Measurements from ENCODE around the gene IL5.
"Not testable (repeated sequence)": the region's sequence is repeated elsewhere in the genome, so short reads cannot be mapped to it uniquely, and the experiment has no call there.

Gene IL5

DNA sequence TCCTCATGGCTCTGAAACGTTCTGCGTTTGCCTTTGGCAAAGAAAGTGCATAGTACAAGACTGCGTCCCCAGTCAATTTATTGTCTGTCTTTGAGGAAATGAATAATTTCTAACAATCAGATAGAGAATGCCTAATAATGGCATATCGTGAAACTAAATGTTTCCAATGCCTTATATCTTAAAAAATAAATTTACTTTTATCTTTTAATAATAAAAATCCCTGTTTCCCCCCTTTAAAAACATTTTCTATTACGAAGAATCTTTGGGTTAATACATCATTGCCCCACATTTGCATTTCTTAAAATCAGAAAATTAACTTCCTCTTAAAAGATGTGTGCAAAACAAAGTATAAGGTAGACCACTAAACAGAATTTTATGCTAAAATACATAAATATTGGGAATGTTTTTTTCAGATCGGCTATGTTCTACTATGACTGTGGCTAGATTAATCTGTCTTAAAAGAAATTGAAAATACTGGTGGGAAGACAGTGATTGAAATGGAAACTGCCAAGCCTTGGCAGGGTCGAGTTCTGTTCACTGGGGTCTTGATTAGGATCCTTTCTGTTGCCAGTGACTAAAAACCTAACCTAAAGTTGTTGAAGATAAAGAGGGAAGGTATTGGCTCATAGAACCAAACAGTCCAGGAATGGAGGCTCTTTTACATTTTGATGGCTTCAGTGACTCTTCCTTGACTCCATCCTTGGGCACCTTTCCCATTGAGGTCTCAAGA is at the start of gene IL5:
IL5 (minus strand) TSS at position 51 of the 730 bp plus-strand sequence; CDS start at position 7, 44 bp downstream.
- H3K27ac ChIP-seq: no peak within 1 kb of the TSS
- no peaks in the 10 kb centered on the region for H3K27me3 ChIP-seq
- no peaks in the 10 kb centered on the region for H3K4me1 ChIP-seq (ENCODE audit: control insufficient read depth in 1 of 2, insufficient read depth in 1 of 2, low read depth in 1 of 2, low read length in 1 of 2)
- H3K36me3 ChIP-seq: no peaks in the 10 kb centered on the region
- H3K9me3 ChIP-seq: no peaks in the 10 kb centered on the region
- H3K4me3 ChIP-seq (ENCODE audit: low read depth in 1 of 2, low read length in 1 of 2): no peak within 1 kb of the TSS
- TF ChIP-seq, protein P1, sequence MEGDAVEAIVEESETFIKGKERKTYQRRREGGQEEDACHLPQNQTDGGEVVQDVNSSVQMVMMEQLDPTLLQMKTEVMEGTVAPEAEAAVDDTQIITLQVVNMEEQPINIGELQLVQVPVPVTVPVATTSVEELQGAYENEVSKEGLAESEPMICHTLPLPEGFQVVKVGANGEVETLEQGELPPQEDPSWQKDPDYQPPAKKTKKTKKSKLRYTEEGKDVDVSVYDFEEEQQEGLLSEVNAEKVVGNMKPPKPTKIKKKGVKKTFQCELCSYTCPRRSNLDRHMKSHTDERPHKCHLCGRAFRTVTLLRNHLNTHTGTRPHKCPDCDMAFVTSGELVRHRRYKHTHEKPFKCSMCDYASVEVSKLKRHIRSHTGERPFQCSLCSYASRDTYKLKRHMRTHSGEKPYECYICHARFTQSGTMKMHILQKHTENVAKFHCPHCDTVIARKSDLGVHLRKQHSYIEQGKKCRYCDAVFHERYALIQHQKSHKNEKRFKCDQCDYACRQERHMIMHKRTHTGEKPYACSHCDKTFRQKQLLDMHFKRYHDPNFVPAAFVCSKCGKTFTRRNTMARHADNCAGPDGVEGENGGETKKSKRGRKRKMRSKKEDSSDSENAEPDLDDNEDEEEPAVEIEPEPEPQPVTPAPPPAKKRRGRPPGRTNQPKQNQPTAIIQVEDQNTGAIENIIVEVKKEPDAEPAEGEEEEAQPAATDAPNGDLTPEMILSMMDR (IDR thresholded peaks at IDR 0.05): no peak

DNA sequence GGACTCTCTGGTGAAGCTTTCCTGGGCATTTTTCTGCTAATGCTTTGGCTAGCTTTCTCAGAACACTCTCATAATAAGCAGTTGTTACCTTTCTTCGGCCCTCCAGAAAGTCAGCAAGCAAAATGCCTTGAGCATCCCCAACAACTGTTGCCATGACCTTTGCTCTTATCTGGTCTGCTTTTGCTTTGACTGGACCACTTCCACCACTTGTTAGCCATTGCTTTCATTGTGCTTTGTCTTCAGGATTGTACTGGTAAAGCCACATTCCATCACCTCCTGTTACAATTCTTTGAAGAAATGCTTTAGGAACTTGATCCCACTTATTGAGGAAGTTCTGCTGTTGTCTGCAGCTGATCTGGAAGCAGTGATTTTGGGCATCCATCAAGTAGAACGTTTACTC is 49.2 kb upstream of the IL5 start:
- Histone ChIP-seq H3K27me3 (no peaks in the 10 kb centered on the region), H3K27ac (no peak overlapping the region), H3K36me3 (peaks cover 24% of the 10 kb centered on the region), H3K9me3 (no peaks in the 10 kb centered on the region), H3K4me3 (ENCODE audit: low read depth in 1 of 2, low read length in 1 of 2) (no peak overlapping the region), H3K4me1 (ENCODE audit: control insufficient read depth in 1 of 2, insufficient read depth in 1 of 2, low read depth in 1 of 2, low read length in 1 of 2) (no peaks in the 10 kb centered on the region)
- TF ChIP-seq, protein P1 (IDR thresholded peaks at IDR 0.05): no peak

DNA sequence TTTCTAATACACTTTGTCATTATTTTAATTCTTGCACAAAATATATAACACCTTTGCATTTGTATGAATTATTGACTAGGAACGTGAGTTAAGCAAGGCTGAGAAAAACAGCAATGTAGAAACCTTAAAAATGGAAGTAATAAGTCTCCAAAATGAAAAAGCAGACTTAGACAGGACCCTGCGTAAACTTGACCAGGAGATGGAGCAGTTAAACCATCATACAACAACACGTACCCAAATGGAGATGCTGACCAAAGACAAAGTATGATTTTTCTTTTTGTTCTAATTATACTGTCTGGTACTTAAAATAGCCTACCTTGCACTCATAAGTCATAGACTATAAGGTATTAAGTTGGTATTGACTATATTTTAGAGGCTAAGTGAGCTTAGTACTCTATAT is 47.8 kb upstream of the IL5 start:
- no peaks in the 10 kb centered on the region for H3K4me1 ChIP-seq (ENCODE audit: control insufficient read depth in 1 of 2, insufficient read depth in 1 of 2, low read depth in 1 of 2, low read length in 1 of 2)
- no peak overlapping the region for H3K4me3 ChIP-seq (ENCODE audit: low read depth in 1 of 2, low read length in 1 of 2)
- H3K9me3 ChIP-seq: no peaks in the 10 kb centered on the region
- TF ChIP-seq, protein P1 (IDR thresholded peaks at IDR 0.05): no peak
- peaks cover 13% of the 10 kb centered on the region for H3K36me3 ChIP-seq
- H3K27me3 ChIP-seq: no peaks in the 10 kb centered on the region
- H3K27ac ChIP-seq: no peak overlapping the region

DNA sequence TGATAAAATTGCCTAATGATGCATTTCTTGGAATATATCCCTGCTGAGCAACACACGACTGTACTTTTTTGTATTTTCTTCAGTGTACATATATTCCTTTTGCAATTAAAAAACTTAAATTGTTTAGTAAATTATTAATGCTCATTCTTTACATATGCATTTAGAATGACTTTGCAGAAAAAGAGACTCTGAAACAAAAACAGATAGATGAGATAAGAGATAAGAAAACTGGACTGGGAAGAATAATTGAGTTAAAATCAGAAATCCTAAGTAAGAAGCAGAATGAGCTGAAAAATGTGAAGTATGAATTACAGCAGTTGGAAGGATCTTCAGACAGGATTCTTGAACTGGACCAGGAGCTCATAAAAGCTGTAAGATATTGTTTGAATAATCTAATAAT is 46.1 kb upstream of the IL5 start:
- Histone ChIP-seq H3K27ac (no peak overlapping the region), H3K4me1 (ENCODE audit: control insufficient read depth in 1 of 2, insufficient read depth in 1 of 2, low read depth in 1 of 2, low read length in 1 of 2) (no peaks in the 10 kb centered on the region), H3K4me3 (ENCODE audit: low read depth in 1 of 2, low read length in 1 of 2) (no peak overlapping the region), H3K36me3 (peaks cover 6% of the 10 kb centered on the region), H3K9me3 (no peaks in the 10 kb centered on the region), H3K27me3 (no peaks in the 10 kb centered on the region)
- TF ChIP-seq, protein P1 (IDR thresholded peaks at IDR 0.05): no peak

DNA sequence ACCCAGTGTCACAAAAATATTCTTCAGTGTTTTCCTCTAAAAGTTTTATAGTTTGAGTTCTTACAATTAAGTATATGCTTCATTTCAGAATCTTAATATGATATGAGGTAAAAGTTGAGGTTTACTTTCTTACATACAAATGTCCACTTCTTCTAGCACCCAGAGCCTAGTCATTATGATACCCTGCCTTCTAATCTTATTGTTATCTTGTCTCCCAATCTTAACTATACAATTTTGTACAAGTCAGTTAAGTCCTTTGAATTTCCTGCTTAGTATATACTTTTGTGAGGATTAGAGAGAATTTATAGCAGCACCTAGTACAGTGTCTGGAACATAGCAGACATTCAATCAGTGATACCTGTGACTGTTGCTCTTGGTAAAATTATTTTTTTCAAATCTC is 42.7 kb upstream of the IL5 start:
- no peaks in the 10 kb centered on the region for H3K9me3 ChIP-seq
- no peaks in the 10 kb centered on the region for H3K27me3 ChIP-seq
- H3K27ac ChIP-seq: no peak overlapping the region
- no peaks in the 10 kb centered on the region for H3K4me1 ChIP-seq (ENCODE audit: control insufficient read depth in 1 of 2, insufficient read depth in 1 of 2, low read depth in 1 of 2, low read length in 1 of 2)
- TF ChIP-seq, protein P1 (IDR thresholded peaks at IDR 0.05): no peak
- peaks cover 6% of the 10 kb centered on the region for H3K36me3 ChIP-seq
- no peak overlapping the region for H3K4me3 ChIP-seq (ENCODE audit: low read depth in 1 of 2, low read length in 1 of 2)

DNA sequence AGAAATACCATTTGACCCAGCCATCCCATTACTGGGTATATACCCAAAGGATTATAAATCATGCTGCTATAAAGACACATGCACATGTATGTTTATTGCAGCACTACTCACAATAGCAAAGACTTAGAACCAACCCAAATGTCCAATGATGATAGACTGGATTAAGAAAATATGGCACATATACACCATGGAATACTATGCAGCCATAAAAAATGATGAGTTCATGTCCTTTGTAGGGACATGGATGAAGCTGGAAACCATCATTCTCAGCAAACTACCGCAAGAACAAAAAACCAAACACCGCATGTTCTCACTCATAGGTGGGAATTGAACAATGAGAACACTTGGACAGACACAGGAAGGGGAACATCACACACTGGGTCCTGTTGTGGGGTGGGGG is 41.2 kb upstream of the IL5 start:
- H3K36me3 ChIP-seq; H3K4me1 ChIP-seq (ENCODE audit: control insufficient read depth in 1 of 2, insufficient read depth in 1 of 2, low read depth in 1 of 2, low read length in 1 of 2); H3K27ac ChIP-seq; H3K4me3 ChIP-seq (ENCODE audit: low read depth in 1 of 2, low read length in 1 of 2); H3K9me3 ChIP-seq; H3K27me3 ChIP-seq: not testable (repeated sequence)
